ENCODE results near the gene ARHGAP44.

GRCh38 chr17:12806630-12807029, 17.3 kb downstream of the ARHGAP44 start:
- TF ChIP-seq ZNF521 (tag by site-specific recombination; IDR thresholded peaks at IDR 0.05) (no peak), GLIS2 (tag by site-specific recombination; IDR thresholded peaks at IDR 0.05) (no peak), ZFP41 (tag by site-specific recombination; IDR thresholded peaks at IDR 0.05; ENCODE audit: borderline replicate concordance) (no peak), ZBTB10 (tag by site-specific recombination; IDR thresholded peaks at IDR 0.05) (no peak), BCL6B (tag by site-specific recombination; IDR thresholded peaks at IDR 0.05) (no peak), ZNF133 (tag by site-specific recombination; IDR thresholded peaks at IDR 0.05) (no peak), TCF7L2 (IDR thresholded peaks at IDR 0.05; ENCODE audit: borderline replicate concordance, low read depth, low read length) (no peak), ZNF776 (tag by site-specific recombination; IDR thresholded peaks at IDR 0.05; ENCODE audit: borderline replicate concordance) (no peak), ZBTB1 (tag by site-specific recombination; IDR thresholded peaks at IDR 0.05) (no peak), KLF16 (tag by site-specific recombination; IDR thresholded peaks at IDR 0.05) (no peak), ZNF211 (tag by site-specific recombination; IDR thresholded peaks at IDR 0.05; ENCODE audit: low read depth) (no peak), ZNF768 (tag by site-specific recombination; IDR thresholded peaks at IDR 0.05) (no peak)
- TF ChIP-seq, protein P1, sequence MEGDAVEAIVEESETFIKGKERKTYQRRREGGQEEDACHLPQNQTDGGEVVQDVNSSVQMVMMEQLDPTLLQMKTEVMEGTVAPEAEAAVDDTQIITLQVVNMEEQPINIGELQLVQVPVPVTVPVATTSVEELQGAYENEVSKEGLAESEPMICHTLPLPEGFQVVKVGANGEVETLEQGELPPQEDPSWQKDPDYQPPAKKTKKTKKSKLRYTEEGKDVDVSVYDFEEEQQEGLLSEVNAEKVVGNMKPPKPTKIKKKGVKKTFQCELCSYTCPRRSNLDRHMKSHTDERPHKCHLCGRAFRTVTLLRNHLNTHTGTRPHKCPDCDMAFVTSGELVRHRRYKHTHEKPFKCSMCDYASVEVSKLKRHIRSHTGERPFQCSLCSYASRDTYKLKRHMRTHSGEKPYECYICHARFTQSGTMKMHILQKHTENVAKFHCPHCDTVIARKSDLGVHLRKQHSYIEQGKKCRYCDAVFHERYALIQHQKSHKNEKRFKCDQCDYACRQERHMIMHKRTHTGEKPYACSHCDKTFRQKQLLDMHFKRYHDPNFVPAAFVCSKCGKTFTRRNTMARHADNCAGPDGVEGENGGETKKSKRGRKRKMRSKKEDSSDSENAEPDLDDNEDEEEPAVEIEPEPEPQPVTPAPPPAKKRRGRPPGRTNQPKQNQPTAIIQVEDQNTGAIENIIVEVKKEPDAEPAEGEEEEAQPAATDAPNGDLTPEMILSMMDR (tag by site-specific recombination; IDR thresholded peaks at IDR 0.05): no peak

All from HEK293 (cell line).